ENCODE measurements around the gene NHLH1. TPM values are rescaled to one million over a fixed set of nuclear protein-coding genes. Genes with fewer than 3 reads are reported as not detected.

The NHLH1 gene
- total RNA-seq, 4 donors from 2014 or later = not detected

DNA sequence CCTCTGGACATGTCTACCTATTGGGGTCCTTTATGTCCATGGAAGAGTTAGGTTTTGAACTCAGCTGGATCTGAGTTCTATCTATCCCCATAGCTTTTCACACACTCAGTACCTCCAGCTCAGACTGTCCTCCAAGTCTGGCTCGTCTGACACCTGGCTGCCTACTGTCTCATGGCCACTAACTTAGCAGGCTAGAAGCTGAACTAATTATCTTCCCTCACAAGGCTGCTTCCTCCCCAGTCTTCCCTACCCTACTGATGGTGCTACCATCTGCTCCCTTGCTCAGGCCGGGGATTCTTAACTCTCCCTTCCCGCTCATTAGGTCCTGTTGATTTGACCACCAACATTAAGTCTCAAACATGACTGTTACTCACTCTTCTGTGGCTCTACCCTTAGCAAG is 46.8 kb downstream of the NHLH1 start:
- Histone ChIP-seq H3K27ac (no peak overlapping the region), H3K27me3 (no peaks in the 10 kb centered on the region), H3K9me3 (no peaks in the 10 kb centered on the region), H3K36me3 (peaks cover 0 to 22% of the 10 kb centered on the region in 2 donors), H3K4me1 (peaks cover 0 to 22% (median 0%) of the 10 kb centered on the region in 3 donors), H3K4me3 (no peak overlapping the region)
- ATAC-seq = no peak
- 90 to 100% methylated on average over 3 of the region's 3 CpGs for WGBS, 2 donors (ENCODE audit: low coverage in 1 of 2)
- TF ChIP-seq POLR2A (IDR thresholded peaks at IDR 0.05) = no peak
- TF ChIP-seq EP300 (IDR thresholded peaks at IDR 0.05) = no peak
- TF ChIP-seq, protein P1, sequence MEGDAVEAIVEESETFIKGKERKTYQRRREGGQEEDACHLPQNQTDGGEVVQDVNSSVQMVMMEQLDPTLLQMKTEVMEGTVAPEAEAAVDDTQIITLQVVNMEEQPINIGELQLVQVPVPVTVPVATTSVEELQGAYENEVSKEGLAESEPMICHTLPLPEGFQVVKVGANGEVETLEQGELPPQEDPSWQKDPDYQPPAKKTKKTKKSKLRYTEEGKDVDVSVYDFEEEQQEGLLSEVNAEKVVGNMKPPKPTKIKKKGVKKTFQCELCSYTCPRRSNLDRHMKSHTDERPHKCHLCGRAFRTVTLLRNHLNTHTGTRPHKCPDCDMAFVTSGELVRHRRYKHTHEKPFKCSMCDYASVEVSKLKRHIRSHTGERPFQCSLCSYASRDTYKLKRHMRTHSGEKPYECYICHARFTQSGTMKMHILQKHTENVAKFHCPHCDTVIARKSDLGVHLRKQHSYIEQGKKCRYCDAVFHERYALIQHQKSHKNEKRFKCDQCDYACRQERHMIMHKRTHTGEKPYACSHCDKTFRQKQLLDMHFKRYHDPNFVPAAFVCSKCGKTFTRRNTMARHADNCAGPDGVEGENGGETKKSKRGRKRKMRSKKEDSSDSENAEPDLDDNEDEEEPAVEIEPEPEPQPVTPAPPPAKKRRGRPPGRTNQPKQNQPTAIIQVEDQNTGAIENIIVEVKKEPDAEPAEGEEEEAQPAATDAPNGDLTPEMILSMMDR (IDR thresholded peaks at IDR 0.05) = no peak
- TF ChIP-seq POLR2AphosphoS5 (IDR thresholded peaks at IDR 0.05) = no peak

DNA sequence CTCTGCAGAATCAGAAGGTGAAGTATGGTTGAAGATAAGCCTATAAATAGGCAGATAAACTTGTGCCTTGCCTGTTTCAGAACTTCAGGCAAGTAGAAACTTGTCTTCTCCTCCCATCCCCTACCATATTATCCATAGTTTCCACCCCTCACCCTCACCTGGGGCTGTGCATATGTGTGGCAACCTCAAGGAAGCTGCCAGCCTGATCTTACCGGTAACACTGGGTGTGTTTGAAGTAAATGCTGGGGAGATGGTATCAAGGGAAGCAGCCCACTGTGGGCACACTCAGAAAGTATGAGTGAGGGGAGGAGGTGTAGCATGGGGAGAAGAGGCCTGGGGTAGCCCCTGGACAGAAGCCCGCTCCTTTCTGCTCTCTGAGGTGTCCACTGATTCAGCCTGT is 48.0 kb downstream of the NHLH1 start:
- H3K36me3 ChIP-seq = peaks cover 0 to 33% of the 10 kb centered on the region in 2 donors
- peaks cover 0 to 18% (median 0%) of the 10 kb centered on the region in 3 donors for H3K4me1 ChIP-seq
- ATAC-seq = no peak
- H3K4me3 ChIP-seq = no peak overlapping the region
- H3K9me3 ChIP-seq = no peaks in the 10 kb centered on the region
- 94 to 100% methylated on average over 1 to 2 of the region's 2 CpGs for WGBS, 2 donors (ENCODE audit: low coverage in 1 of 2)
- no peak overlapping the region for H3K27ac ChIP-seq
- no peaks in the 10 kb centered on the region for H3K27me3 ChIP-seq
- TF ChIP-seq POLR2AphosphoS5 (IDR thresholded peaks at IDR 0.05) = no peak
- no peak for TF ChIP-seq POLR2A (IDR thresholded peaks at IDR 0.05)
- TF ChIP-seq, protein P1 (IDR thresholded peaks at IDR 0.05) = no peak
- no peak for TF ChIP-seq EP300 (IDR thresholded peaks at IDR 0.05)

DNA sequence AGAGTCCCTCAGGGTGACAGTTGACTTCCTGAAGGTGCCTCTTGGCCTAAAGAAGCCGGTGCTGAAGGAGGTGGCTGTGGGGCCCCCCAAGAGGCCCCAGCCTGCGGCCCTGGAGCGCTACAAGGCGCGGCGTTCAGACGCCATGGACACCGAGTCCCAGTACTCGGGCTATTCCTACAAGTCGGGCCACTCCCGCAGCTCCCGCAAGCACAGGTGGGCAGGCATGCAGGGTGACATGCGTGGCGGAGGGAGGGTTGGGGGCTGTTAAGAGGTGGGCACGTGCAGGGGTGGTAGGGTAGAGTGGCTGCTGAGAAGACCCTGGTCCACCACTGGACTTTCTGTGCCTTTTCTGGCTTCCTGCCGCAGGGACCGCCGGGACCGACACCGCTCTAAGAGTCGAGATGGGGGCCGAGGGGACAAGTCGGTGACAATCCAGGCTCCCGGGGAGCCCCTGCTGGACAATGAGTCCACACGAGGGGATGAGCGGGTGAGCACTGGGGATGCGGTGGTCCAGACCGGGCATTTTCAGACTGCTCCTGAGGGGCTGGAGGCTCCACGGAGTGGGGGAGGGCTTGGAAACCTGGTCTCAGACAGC is 48.9 kb downstream of the NHLH1 start:
- Histone ChIP-seq H3K27ac (no peak overlapping the region), H3K27me3 (no peaks in the 10 kb centered on the region), H3K4me3 (no peak overlapping the region), H3K9me3 (no peaks in the 10 kb centered on the region), H3K36me3 (peaks cover 0 to 42% of the 10 kb centered on the region in 2 donors), H3K4me1 (peaks cover 0 to 9% (median 0%) of the 10 kb centered on the region in 3 donors)
- no peak for TF ChIP-seq EP300 (IDR thresholded peaks at IDR 0.05)
- no peak for TF ChIP-seq POLR2AphosphoS5 (IDR thresholded peaks at IDR 0.05)
- no peak for TF ChIP-seq POLR2A (IDR thresholded peaks at IDR 0.05)
- TF ChIP-seq, protein P1 (IDR thresholded peaks at IDR 0.05) = no peak
- no CpG with 5 or more reads among the region's 29 CpGs for WGBS, 2 donors (ENCODE audit: low coverage in 1 of 2)
- ATAC-seq = no peak

DNA sequence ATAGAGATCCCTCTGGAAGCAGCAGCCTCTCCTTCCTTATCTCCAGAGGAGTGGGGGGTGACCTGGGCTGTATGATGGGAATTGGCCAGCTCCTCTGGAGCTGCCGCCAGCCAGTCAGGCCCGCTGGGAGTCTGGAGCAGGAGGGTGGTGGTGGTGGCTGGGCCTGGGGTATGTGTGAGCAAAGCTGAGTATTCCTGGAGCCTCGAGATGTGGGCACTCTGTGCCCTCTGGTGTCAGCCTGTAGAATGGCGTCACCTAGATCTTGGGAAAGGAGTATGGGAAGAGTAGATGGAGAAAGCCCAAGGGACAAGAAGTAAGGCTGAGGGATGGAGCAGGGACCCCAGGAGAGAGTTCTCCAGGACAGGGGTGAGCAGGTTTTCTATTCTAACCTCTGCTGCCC is 49.5 kb downstream of the NHLH1 start:
- no peaks in the 10 kb centered on the region for H3K27me3 ChIP-seq
- H3K4me3 ChIP-seq = no peak overlapping the region
- no peak overlapping the region for H3K27ac ChIP-seq
- no peaks in the 10 kb centered on the region for H3K9me3 ChIP-seq
- TF ChIP-seq, protein P1 (IDR thresholded peaks at IDR 0.05) = peak in 2 of 4 experiments; percentile 14 to 26
- no peak for TF ChIP-seq POLR2AphosphoS5 (IDR thresholded peaks at IDR 0.05)
- peaks cover 0 to 48% of the 10 kb centered on the region in 2 donors for H3K36me3 ChIP-seq
- peaks cover 0 to 3% (median 0%) of the 10 kb centered on the region in 3 donors for H3K4me1 ChIP-seq
- ATAC-seq = no peak
- WGBS, 2 donors (ENCODE audit: low coverage in 1 of 2) = 37 to 50% methylated on average over 2 of the region's 4 CpGs

DNA sequence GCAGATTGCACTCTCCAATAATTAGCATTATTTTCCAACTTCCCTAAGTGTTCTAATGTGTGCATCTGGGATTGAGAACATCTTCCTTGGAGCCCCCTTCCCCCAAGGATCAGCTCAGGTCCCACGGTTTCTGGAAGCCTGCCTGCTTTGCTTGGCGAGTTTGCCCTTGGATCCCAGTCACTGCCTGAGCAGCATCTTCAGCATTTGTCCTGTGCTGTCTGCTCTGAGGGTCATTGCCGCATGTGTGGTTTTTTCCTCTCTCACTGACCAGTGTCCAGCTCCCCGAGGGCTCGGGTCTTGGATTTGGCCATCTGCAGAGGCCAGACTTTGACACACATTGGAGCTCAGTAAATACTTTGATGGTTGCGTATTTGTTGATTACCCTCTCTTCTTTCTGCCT is 51.6 kb downstream of the NHLH1 start:
- no peaks in the 10 kb centered on the region for H3K9me3 ChIP-seq
- 75 to 78% methylated on average over 3 to 5 of the region's 6 CpGs for WGBS, 2 donors (ENCODE audit: low coverage in 1 of 2)
- H3K4me3 ChIP-seq = no peak overlapping the region
- TF ChIP-seq EP300 (IDR thresholded peaks at IDR 0.05) = no peak
- H3K27ac ChIP-seq = no peak overlapping the region
- no peak for ATAC-seq
- peaks cover 0 to 61% of the 10 kb centered on the region in 2 donors for H3K36me3 ChIP-seq
- H3K4me1 ChIP-seq = no peaks in the 10 kb centered on the region
- no peaks in the 10 kb centered on the region for H3K27me3 ChIP-seq

Measured in gastroesophageal sphincter (tissue), 4 donors.